ENCODE results near the gene EIF4EBP2. TPM values are rescaled to one million over a fixed set of nuclear protein-coding genes. Genes with fewer than 3 reads are reported as not detected.
A peak's percentile ranks its signal among the peaks of the same experiment; 100 is the strongest.

The EIF4EBP2 gene
- total RNA-seq, 3 donors from 2014 or later = 76.0 to 192 (median 80.5) TPM

DNA sequence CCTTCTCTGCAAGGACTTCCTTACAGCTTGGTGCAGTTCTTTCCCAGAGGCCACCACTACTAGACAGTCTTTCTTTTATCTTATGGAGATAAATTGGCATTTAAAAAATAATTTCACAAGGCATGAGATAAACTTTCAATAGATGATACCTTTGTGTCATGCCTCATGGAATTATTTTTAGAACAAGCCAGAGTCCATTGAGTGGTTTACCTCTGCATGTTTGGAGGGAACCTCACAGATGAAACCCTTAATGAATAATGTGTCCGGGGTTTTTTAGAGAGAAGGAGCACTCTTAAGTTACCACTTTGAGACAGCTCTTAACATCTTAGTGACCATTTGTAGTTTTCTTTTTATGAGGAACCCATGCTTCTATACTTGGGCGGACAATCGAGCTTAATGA, 20.4 kb downstream of the EIF4EBP2 start:
- Histone ChIP-seq H3K4me3 (no peak overlapping the region), H3K36me3 (no peaks in the 10 kb centered on the region), H3K27me3 (no peaks in the 10 kb centered on the region), H3K4me1 (no peaks in the 10 kb centered on the region), H3K27ac (no peak overlapping the region), H3K9me3 (no peaks in the 10 kb centered on the region)
- intact Hi-C loops (cut with DNase I; ENCODE audit: low total_unique reads) = no loop called here
- no peak for DNase-seq (ENCODE audit: low spot score in 2 of 2)
- TF ChIP-seq POLR2A (IDR thresholded peaks at IDR 0.05) = no peak
- no peak for TF ChIP-seq CTCF (IDR thresholded peaks at IDR 0.05)
- no peak for TF ChIP-seq POLR2AphosphoS5 (IDR thresholded peaks at IDR 0.05)

GRCh38 chr10:70425096-70425495, 21.2 kb downstream of the EIF4EBP2 start:
- Histone ChIP-seq H3K36me3 (no peaks in the 10 kb centered on the region), H3K9me3 (no peaks in the 10 kb centered on the region), H3K27me3 (no peaks in the 10 kb centered on the region), H3K27ac (no peak overlapping the region), H3K4me3 (no peak overlapping the region), H3K4me1 (no peaks in the 10 kb centered on the region)
- DNase-seq (ENCODE audit: low spot score in 2 of 2) = no peak
- intact Hi-C loops (cut with DNase I; ENCODE audit: low total_unique reads) = no loop called here
- TF ChIP-seq CTCF (IDR thresholded peaks at IDR 0.05) (no peak), POLR2A (IDR thresholded peaks at IDR 0.05) (no peak), POLR2AphosphoS5 (IDR thresholded peaks at IDR 0.05) (no peak)

- DNase-seq (ENCODE audit: low spot score in 2 of 2) = no peak
- H3K4me1 ChIP-seq = peaks cover 0 to 5% of the 10 kb centered on the region in 2 donors
- no peaks in the 10 kb centered on the region for H3K36me3 ChIP-seq
These were observed 22.9 kb downstream of the EIF4EBP2 start for GRCh38 chr10:70426823-70427222.

DNA sequence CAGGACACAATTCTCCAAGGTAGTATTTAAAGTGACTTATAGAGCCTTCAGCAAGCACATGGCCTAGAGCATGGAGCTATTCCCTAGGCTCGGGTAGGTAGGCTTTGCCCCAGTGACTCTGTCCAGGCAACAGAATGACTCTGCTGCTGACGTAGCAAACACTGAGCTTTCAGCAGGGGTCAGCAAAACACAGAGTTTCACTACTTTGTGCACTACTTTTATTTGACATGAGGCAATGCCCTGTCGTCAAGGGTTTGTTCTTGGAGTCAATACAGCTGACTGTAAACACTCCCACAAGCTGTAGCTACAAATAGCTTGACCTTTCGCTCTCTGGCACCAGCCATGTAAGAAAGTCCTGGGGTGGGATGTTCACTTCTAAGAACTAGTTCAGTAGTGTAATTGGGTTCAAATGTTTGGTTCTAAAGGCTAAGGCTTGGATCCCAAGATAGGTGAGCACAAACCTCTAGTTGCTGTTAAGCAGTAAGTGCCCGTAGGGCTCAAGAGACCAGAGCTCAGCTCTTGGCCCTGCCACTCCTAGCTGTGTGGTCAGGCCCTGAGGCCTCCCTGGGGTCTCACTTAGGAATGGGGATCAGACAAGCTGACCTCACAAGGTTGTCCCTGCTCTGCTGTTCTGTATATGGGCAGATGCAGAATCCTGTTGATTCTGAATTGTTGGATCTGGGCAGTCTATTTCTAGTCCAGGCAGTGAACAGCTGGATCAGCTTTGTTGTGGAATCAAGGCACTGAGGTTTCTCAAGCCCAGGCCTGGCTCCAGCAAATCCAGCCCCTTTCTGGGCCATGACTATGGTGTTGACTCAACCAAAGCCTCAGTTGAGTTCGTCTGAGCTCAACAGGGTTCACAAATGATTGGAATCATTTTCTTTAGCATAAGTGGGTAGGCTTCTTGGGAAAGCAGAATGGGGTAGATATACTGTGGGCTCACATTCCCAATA, 26.8 kb downstream of the EIF4EBP2 start:
- no peaks in the 10 kb centered on the region for H3K9me3 ChIP-seq
- TF ChIP-seq POLR2AphosphoS5 (IDR thresholded peaks at IDR 0.05) = peak in 2 of 3 donors; percentile 50 to 79
- TF ChIP-seq CTCF (IDR thresholded peaks at IDR 0.05) = no peak
- intact Hi-C loops (cut with DNase I; ENCODE audit: low total_unique reads) = no loop called here
- no peak overlapping the region for H3K4me3 ChIP-seq
- peak overlapping the region; percentile 80 to 92 for H3K27ac ChIP-seq
- H3K36me3 ChIP-seq = no peaks in the 10 kb centered on the region
- peak in 1 of 2 donors; percentile 32 for DNase-seq (ENCODE audit: low spot score in 2 of 2)
- H3K4me1 ChIP-seq = peaks cover 0 to 13% of the 10 kb centered on the region in 2 donors
- no peaks in the 10 kb centered on the region for H3K27me3 ChIP-seq

More at GRCh38 chr10:70426823-70427222, 22.9 kb downstream of the EIF4EBP2 start:
- H3K9me3 ChIP-seq = no peaks in the 10 kb centered on the region
- TF ChIP-seq POLR2AphosphoS5 (IDR thresholded peaks at IDR 0.05) (no peak), CTCF (IDR thresholded peaks at IDR 0.05) (no peak), POLR2A (IDR thresholded peaks at IDR 0.05) (no peak)
- H3K27ac ChIP-seq = no peak overlapping the region
- H3K4me3 ChIP-seq = no peak overlapping the region
- intact Hi-C loops (cut with DNase I; ENCODE audit: low total_unique reads) = no loop called here
- no peaks in the 10 kb centered on the region for H3K27me3 ChIP-seq

DNA sequence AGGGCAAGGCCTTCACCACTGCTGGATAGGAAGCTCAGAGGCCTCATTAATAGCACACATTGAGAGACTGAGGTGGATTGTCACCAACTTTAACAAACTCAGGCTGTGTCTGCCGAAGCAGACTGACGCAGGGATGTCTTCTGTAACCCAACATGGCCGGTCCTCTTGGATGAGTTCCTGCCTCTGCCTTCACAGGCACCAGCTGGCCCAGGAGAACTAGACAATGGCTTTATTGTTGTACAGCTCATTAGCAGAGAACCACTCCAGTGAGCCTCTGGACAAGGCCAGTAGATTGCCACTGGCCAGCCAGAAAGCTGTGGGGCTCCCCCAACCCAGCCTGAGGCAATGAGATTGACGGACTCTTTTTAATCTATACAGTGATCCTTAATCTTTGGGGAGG, 28.2 kb downstream of the EIF4EBP2 start:
- H3K9me3 ChIP-seq = no peaks in the 10 kb centered on the region
- peak overlapping the region; percentile 80 to 92 for H3K27ac ChIP-seq
- intact Hi-C loops (cut with DNase I; ENCODE audit: low total_unique reads) = no loop called here
- DNase-seq (ENCODE audit: low spot score in 2 of 2) = peak in 1 of 2 donors; percentile 61
- TF ChIP-seq CTCF (IDR thresholded peaks at IDR 0.05) (no peak), POLR2AphosphoS5 (IDR thresholded peaks at IDR 0.05) (no peak), POLR2A (IDR thresholded peaks at IDR 0.05) (no peak)
- H3K27me3 ChIP-seq = no peaks in the 10 kb centered on the region
- H3K4me3 ChIP-seq = no peak overlapping the region
- H3K36me3 ChIP-seq = no peaks in the 10 kb centered on the region
- H3K4me1 ChIP-seq = peaks cover 0 to 13% of the 10 kb centered on the region in 2 donors
